HG03108 (cell line): ENCODE data around the gene CDK5RAP2.

Source experiments
- ATAC-seq: cut with Tn5 transposase; IDR thresholded peaks from one replicate; pipeline ENCODE4 v1.9.1; 2021; ENCODE audit warnings: moderate library complexity; ENCODE audit not compliant: unreplicated experiment

The CDK5RAP2 gene

GRCh38 chr9:120362446-120362845 is 217.5 kb downstream of the CDK5RAP2 start:
- no peak for ATAC-seq

- ATAC-seq = no peak
These were observed 218.4 kb downstream of the CDK5RAP2 start for GRCh38 chr9:120361551-120361950.

DNA sequence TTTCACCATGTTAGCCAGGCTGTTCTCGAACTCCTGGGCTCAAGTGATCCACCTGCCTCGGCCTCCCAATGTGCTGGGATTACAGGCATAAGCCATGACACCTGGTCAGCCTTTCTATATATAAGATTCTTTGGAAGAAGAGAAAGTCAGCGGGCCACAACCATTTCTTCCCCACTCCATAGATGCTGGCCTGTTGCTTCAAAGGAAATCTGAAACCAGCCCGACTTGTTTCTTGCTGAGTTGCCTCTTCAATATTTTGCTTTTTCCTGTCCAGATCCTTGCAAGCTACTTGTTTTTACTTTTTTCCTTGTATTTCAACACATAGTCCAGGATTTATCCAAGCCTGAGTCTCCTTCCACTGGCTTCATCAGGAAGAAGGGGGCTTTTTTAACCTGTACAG is 219.5 kb downstream of the CDK5RAP2 start:
- ATAC-seq = no peak

GRCh38 chr9:120360046-120360445 is 219.9 kb downstream of the CDK5RAP2 start:
- no peak for ATAC-seq

DNA sequence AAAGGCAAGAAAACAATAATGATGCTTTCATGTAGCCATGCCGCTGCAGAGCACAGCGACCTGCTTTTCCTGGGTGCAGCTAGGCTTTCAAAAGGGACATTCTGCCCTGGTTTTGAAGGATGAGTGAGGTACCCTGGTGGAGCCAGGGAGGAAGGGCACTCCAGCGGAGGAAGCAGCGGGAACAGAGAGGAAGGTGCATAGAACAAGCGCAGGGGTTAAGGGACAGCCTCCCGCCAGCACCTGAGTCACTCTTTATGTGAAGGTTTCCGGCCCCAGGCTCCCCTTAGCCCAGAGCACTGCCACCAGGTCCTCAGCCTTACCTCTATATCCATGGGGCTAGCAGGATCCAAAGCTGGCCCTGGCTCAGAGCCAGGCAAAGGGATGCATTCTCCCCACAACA is 221.1 kb downstream of the CDK5RAP2 start:
- no peak for ATAC-seq

GRCh38 chr9:120353506-120353905 is 226.5 kb downstream of the CDK5RAP2 start:
- ATAC-seq = no peak

GRCh38 chr9:120351106-120351505 is 228.9 kb downstream of the CDK5RAP2 start:
- no peak for ATAC-seq

GRCh38 chr9:120350596-120350995 is 229.4 kb downstream of the CDK5RAP2 start:
- ATAC-seq = no peak

- ATAC-seq = no peak
These were observed 231.0 kb downstream of the CDK5RAP2 start for GRCh38 chr9:120348951-120349429.

DNA sequence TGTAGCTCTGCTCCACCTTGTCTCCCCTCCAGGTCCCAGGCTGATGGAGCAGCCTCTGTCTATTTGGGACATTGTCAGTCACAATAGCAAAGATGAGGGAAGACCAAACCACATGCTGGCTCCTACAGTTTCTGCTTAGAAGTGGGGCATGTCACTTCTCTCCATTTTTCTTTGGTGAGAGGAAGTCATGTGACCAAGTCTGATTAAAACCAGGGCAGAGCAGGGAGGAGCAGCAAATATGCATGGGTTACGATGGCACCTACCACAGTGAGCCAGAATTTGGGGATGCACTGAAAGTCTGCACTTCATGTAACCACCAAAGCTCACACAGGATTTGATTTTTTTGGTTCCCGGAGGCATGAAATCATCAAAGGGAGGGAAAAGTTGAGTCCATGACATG is 234.6 kb downstream of the CDK5RAP2 start:
- ATAC-seq = no peak

- no peak for ATAC-seq
These were observed 235.7 kb downstream of the CDK5RAP2 start for GRCh38 chr9:120344230-120344629.

DNA sequence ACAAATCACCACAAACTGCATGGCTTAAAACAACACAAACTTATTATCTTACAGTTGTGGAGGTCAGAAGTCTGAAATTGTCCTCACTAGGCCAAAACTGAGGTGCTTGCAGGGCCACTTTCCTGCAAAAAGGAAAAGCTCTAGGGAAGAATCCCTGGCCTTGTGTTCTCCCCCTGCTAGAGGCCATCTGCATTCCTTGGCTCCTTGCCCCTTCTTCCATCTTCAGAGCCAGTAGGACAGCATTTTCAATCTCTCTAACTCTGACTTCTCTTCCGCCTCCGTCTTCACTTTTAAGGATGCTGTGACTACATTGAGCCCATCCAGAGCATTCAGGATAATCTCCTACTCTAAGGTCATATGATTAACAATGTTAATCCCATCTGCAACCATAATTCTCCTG is 236.6 kb downstream of the CDK5RAP2 start:
- ATAC-seq = no peak
